Right lobe of liver (tissue), 4 donors: ENCODE data around the gene EPB41L4A.

Source experiments
- POLR2A ChIP-seq: fragments of 450-650 bp; IDR thresholded peaks from one replicate; pipeline ENCODE4 v1.6.1; 2017; ENCODE audit warnings: antibody characterized with exemption, mild to moderate bottlenecking
- TF ChIP-seq, protein P1 (sequence below), 4 donors: fragments of 200-600 bp in 3 of 4; fragments of 450-650 bp in 1 of 4; IDR thresholded peaks; one replicate each; pipeline versions ENCODE4 v1.5.1 to v1.8.0; 2016 to 2022; ENCODE audit warnings: antibody characterized with exemption in 4 of 4, mild to moderate bottlenecking in 2 of 4
- donor health status: DM: no; HTN: no; CAD: no.
- donor health status: DM: no; HTN: no; CAD: no.
- donor health status: DM: no; HTN: yes; CAD: no.

DNA sequence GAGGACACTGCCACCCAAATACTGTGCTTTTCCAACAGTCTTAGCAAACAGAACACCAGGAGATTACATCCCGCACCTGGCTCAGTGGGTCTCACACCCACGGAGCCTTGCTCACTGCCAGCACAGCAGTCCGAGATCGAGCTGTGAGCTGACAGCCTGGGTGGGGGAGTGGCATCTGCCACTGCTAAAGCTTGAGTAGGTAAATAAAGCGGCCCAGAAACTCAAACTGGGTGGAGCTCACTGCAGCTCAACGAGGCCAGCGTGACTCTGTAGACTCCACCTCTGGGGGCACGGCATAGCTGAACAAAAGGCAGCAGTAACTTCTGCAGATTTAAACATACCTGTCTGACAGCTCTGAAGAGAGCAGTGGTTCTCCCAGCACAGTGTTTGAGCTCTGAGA, 28.8 kb downstream of the EPB41L4A start:
- TF ChIP-seq, protein P1, sequence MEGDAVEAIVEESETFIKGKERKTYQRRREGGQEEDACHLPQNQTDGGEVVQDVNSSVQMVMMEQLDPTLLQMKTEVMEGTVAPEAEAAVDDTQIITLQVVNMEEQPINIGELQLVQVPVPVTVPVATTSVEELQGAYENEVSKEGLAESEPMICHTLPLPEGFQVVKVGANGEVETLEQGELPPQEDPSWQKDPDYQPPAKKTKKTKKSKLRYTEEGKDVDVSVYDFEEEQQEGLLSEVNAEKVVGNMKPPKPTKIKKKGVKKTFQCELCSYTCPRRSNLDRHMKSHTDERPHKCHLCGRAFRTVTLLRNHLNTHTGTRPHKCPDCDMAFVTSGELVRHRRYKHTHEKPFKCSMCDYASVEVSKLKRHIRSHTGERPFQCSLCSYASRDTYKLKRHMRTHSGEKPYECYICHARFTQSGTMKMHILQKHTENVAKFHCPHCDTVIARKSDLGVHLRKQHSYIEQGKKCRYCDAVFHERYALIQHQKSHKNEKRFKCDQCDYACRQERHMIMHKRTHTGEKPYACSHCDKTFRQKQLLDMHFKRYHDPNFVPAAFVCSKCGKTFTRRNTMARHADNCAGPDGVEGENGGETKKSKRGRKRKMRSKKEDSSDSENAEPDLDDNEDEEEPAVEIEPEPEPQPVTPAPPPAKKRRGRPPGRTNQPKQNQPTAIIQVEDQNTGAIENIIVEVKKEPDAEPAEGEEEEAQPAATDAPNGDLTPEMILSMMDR (IDR thresholded peaks at IDR 0.05) = no peak
- TF ChIP-seq POLR2A = no peak
